Raji (cell line): ENCODE measurements around the gene OR2V2.

Experiments used
- POLR2A ChIP-seq: IDR thresholded peaks from 2 replicates; pipeline ENCODE4 v1.6.1; 2011; ENCODE audit warnings: low read depth, low read length, control low read depth; ENCODE audit not compliant: insufficient read depth

The OR2V2 gene

GRCh38 chr5:181194489-181195248 is 47.3 kb downstream of the OR2V2 start:
- TF ChIP-seq POLR2A: no peak

GRCh38 chr5:181195249-181195761 is 47.9 kb downstream of the OR2V2 start:
- TF ChIP-seq POLR2A: no peak

GRCh38 chr5:181197326-181197951 is 50.1 kb downstream of the OR2V2 start:
- no peak for TF ChIP-seq POLR2A

- TF ChIP-seq POLR2A: no peak
Measured at GRCh38 chr5:181198106-181198685, 50.8 kb downstream of the OR2V2 start.

GRCh38 chr5:181198905-181199519 is 51.6 kb downstream of the OR2V2 start:
- no peak for TF ChIP-seq POLR2A

GRCh38 chr5:181199881-181200638 is 52.7 kb downstream of the OR2V2 start:
- no peak for TF ChIP-seq POLR2A

GRCh38 chr5:181200816-181201215 is 53.4 kb downstream of the OR2V2 start:
- no peak for TF ChIP-seq POLR2A

- TF ChIP-seq POLR2A: no peak
Measured at GRCh38 chr5:181203093-181203711, 55.8 kb downstream of the OR2V2 start.

- TF ChIP-seq POLR2A: no peak
Measured at GRCh38 chr5:181203777-181204112, 56.4 kb downstream of the OR2V2 start.

- TF ChIP-seq POLR2A: no peak
Measured at GRCh38 chr5:181204113-181204825, 56.9 kb downstream of the OR2V2 start.

GRCh38 chr5:181204826-181205760 is 57.7 kb downstream of the OR2V2 start, which contains the start of gene TRIM7:
Gene TRIM7 (minus strand): TSS chr5:181205196. CDS start chr5:181205110, 86 bp downstream.
- no peak for TF ChIP-seq POLR2A

- no peak for TF ChIP-seq POLR2A
Measured at GRCh38 chr5:181205761-181206649, 58.6 kb downstream of the OR2V2 start.
